ENCODE measurements around the gene GDPGP1.
"Not testable (repeated sequence)": the region's sequence is repeated elsewhere in the genome, so short reads cannot be mapped to it uniquely, and the experiment has no call there.

GDPGP1 gene

DNA sequence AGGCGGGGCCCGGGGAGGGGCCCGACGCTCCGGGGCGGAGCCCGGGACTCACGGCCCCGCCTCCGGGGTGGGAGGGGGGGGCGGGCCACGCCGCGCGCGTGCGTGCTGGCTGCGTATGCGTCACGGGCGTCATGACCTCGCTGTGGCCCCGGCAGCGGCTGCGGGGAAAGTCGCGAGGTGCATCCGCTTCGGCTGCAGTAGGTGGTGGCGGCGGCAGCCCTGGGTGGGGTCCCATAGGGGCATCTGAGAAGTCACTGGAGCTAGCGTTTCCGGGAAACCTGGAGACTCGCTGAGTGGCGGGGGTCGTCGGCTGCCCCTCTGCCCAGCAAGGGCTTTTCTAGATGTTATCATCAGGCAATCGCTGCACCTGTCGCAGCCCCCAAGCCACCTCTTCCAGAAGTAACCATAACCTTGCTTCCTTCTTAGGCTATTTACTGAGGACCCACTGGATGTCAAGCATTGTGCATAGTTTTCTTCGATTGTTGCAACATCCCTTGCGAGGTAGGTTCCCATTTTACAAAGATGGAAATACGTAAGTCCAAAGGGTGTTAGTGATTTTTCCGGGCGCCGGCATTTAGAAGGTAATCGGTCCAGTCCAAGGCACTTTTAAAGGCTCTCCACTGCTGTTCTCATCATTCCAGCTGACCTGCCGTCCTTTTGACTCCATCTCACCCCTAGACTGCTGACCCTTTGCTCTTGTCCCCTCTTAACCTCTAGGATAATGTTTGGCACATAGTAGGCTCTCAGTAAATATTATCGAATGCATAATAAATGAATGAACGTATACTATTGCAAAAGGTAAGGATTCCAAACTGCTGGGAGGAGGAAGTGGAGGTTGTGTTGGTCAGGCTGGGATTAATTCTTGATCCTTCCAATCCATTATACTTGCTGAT lies at the start of gene GDPGP1:
GDPGP1 (plus strand) TSS at position 114 of the 893 bp plus-strand sequence. CDS start 6,700 bp downstream, outside the sequence.
- no peak for DNase-seq (ENCODE audit: low read depth in 1 of 2, low spot score in 1 of 2)

- peak in 1 of 2 donors; percentile 38 for DNase-seq (ENCODE audit: low read depth in 1 of 2, low spot score in 1 of 2)
These were observed 49.0 kb upstream of the GDPGP1 start for GRCh38 chr15:90184786-90185704.

DNA sequence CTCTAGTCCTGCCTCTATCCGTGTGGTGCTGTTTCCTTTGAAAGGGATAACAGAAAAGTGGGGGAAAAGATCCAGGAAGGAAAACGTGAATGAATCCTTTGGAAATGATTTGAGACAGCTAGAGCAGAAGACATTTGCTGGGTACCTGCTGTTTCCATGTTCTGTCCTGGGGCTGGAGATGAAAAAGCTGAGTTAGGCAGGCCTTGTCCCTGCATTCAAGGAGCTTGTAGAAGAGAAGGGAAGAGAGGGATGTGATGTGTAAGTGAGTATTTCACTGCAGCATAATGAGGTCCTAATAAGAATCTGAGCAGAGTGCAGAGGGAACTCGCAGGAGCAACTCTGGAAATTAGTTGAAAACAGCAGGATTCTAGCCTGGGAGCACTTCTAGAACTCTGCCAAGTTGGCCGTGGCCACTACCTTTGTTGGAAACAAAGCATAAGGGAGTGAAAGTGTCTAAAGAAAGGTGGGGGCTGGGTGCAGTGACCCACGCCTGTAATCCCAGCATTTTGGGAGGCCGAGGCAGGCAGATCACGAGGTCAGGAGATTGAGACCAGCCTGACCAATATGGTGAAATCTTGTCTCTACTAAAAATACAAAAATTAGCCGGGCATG lies 46.6 kb upstream of the GDPGP1 start:
- no peak for DNase-seq (ENCODE audit: low read depth in 1 of 2, low spot score in 1 of 2)

DNA sequence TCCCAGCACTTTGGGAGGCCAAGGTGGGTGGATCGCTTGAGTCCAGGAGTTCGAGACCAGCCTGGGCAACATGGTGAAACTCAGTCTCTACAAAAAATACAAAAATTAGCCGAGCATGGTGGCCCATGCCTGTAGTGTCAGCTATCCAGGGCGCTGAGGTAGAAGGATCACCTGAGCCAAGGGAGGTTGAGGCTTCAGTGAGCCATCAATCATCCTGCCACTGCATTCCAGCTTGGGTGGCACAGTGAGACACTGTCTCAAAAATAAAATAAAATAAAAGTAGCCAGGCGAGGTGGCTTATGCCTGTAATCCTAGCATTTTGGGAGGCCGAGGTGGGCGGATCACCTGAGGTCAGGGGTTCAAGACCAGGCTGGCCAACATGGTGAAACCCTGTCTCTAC lies 45.9 kb upstream of the GDPGP1 start:
- not testable (repeated sequence) for DNase-seq (ENCODE audit: low read depth in 1 of 2, low spot score in 1 of 2)

- no peak for DNase-seq (ENCODE audit: low read depth in 1 of 2, low spot score in 1 of 2)
These were observed 44.9 kb upstream of the GDPGP1 start for GRCh38 chr15:90188914-90189748.

DNA sequence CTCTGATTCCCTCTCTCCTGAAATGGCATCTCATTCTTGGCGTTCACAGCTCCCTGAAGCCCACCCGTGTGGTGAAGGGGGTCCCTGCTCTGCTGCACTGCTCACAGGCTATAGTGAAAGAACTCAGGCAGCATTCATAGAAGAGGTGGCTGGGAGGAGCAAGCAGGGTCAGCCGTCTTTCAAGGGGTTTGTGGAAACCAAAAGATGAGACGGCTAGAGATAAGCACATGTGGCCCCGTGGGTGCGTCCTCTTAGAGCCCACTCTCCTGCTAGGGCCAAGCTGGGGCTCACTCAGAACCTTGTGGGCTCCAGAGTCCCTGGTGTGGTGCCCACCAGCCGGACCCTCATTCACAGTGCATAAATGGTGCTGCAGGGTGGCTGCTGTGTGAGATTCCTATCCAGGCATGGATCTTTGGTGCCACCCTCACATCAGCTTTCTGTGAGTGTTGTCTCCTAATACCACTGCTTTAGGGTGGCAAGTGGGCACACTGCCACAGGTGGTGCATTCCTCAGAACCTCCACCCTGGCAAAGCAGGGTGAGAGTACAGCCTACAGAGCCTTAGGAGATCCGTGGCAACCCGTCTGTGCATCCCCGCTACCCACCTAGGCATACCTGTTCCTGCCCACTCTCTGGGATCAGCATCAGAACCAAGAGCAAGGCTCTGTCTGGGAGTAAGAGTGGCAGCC lies 44.1 kb upstream of the GDPGP1 start:
- no peak for DNase-seq (ENCODE audit: low read depth in 1 of 2, low spot score in 1 of 2)

DNA sequence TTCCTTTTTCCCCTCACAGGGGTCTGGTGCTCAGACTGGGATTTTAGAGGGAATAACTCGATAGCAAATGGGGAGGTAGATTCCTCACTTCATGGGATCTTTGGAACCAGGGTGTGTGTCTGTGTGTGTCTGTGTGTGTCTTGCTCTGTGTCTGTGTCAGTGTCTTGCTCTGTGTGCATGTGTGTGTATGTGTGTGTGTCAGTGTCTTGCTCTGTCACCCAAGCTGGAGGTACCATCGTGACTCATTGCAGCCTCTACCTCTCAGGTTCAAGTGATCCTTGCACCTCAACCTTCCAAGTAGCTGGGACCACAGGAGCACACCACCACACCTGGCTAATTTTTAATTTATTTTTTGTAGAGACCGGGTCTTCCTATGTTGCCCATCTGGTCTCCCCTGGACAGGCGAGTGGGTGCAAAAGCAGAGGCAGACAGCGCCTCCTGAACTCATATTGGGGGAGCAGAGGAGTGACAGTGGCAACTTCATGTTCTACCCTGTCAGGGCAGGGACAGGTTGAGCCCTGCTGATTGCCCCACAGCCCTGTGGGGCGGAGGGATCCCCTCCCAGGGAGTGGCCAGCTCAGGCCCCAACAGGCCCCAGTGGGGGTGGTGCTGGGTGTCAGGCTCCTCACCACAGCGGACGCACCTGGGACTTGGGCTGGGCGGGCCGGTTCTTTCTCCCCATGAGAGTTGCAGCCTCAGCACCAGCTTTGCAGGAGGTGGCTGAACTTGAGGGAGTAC lies 43.2 kb upstream of the GDPGP1 start:
- no peak for DNase-seq (ENCODE audit: low read depth in 1 of 2, low spot score in 1 of 2)

- no peak for DNase-seq (ENCODE audit: low read depth in 1 of 2, low spot score in 1 of 2)
These were observed 42.7 kb upstream of the GDPGP1 start for GRCh38 chr15:90191344-90191687.

- no peak for DNase-seq (ENCODE audit: low read depth in 1 of 2, low spot score in 1 of 2)
These were observed 42.1 kb upstream of the GDPGP1 start for GRCh38 chr15:90191794-90192509.

DNA sequence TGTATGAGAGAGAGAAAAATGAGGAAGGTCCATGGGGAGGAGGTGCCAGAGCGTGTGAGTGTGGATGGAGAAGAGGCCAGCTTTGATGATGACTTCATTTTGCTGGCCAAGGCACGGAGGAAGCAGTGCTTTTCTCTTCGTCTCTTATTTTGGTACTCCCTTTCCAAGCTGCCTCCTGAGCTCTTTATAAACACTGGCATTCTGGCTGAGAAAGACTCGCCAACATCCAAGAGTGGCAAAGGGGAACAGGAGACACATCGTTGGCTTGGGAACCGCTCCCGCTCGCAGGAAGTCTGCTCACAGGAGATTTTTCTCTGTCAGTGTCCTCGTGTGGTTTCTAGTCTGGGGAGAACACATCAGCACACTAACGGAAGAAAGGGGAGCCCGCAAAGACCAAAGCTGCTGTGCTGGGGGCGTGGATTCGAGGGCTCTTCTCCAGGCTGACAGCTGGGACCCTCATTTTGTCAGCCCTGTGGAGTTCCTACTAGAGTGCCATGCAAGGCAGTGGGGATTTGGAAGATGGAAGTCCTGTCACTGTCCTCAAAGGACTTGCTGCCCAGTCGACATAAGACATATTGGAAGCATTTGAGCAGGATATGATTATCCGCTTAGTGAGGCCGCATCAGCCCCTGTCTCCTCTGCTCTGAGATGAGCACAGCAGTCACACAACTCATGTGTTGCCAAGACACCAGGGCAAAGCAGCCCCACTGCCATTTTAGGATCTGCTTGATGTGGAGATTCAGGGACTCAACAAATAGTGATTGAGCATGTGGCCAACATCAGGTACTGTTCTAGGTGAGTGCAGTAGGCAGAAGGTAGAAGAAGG lies 40.8 kb upstream of the GDPGP1 start:
- DNase-seq (ENCODE audit: low read depth in 1 of 2, low spot score in 1 of 2): no peak

DNA sequence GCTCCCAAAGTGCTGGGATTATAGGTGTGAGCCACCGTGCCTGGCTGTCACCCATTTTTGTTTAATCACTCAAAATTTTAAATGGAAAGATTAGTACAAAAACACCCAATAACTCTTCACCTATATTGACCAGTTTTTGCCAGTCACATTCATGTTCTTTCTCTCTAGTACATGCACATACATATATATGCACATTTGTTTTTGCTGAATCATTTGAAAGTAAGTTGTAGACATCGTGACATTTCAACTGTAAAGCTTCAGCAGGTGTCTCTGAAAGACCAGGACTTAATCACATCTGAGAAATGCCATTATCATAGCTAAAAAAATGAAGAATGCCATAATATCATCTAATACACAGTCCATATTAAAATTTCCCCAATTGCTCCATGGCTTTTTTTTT lies 39.4 kb upstream of the GDPGP1 start:
- no peak for DNase-seq (ENCODE audit: low read depth in 1 of 2, low spot score in 1 of 2)

- no peak for DNase-seq (ENCODE audit: low read depth in 1 of 2, low spot score in 1 of 2)
These were observed 33.4 kb upstream of the GDPGP1 start for GRCh38 chr15:90200534-90201129.

- DNase-seq (ENCODE audit: low read depth in 1 of 2, low spot score in 1 of 2): peak; percentile 35 to 57
These were observed 32.7 kb upstream of the GDPGP1 start, which contains the start of gene SEMA4B for GRCh38 chr15:90201130-90201943. TSS of gene SEMA4B (plus strand) at chr15:90201330. CDS start at chr15:90201579, 249 bp downstream.

- DNase-seq (ENCODE audit: low read depth in 1 of 2, low spot score in 1 of 2): no peak
These were observed 32.0 kb upstream of the GDPGP1 start for GRCh38 chr15:90201944-90202375.

- DNase-seq (ENCODE audit: low read depth in 1 of 2, low spot score in 1 of 2): no peak
These were observed 31.1 kb upstream of the GDPGP1 start for GRCh38 chr15:90202929-90203328.

DNA sequence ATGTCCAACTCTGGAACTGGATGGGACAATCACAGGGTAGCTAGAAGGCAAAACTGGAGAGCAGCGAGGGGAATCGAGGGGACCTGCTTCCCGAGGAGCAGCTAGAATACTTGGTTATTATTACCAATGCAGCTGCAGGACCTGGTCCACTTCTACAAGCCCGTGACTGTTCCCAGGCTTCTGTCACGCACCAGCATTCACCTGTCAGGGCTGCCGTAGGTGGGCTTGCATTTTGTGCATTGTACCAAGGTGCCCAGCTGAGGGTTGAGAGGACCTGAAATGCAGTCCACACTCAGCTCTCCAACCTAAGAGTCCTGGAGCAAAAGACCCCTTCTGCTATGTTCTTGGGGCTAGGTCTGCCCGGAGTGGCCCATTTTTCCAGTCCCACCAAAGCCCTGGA lies 30.5 kb upstream of the GDPGP1 start:
- DNase-seq (ENCODE audit: low read depth in 1 of 2, low spot score in 1 of 2): no peak
